Measurements from ENCODE around the gene ARFRP1.

- TF ChIP-seq USF2 (IDR thresholded peaks at IDR 0.05; ENCODE audit: low read depth, low read length) = no peak
- TF ChIP-seq CTCF (conservative IDR thresholded peaks at IDR 0.05; ENCODE audit: low read depth, low read length) = no peak
Measured at GRCh38 chr20:63737945-63738686, 30.3 kb upstream of the ARFRP1 start.
